ENCODE data around the gene GBX2.

Gene GBX2

GRCh38 chr2:236177967-236178889, 10.0 kb upstream of the GBX2 start:
- Histone ChIP-seq H3K36me3 (ENCODE audit: insufficient read depth, low read length) (no peaks in the 10 kb centered on the region), H3K4me3 (ENCODE audit: low read length) (no peak overlapping the region), H3K27me3 (ENCODE audit: insufficient read depth, low read length) (no peaks in the 10 kb centered on the region), H3K9me3 (ENCODE audit: low read length) (peaks cover 10% of the 10 kb centered on the region), H2AFZ (ENCODE audit: low read depth, low read length) (no peak overlapping the region), H3K4me1 (ENCODE audit: insufficient read depth, low read length) (peaks cover 17% of the 10 kb centered on the region)

GRCh38 chr2:236177604-236177966, 9.4 kb upstream of the GBX2 start:
- H3K4me3 ChIP-seq (ENCODE audit: low read length), result no peak overlapping the region
- H3K36me3 ChIP-seq (ENCODE audit: insufficient read depth, low read length), result no peaks in the 10 kb centered on the region
- H3K4me1 ChIP-seq (ENCODE audit: insufficient read depth, low read length), result peaks cover 21% of the 10 kb centered on the region
- H3K27me3 ChIP-seq (ENCODE audit: insufficient read depth, low read length), result no peaks in the 10 kb centered on the region
- no peak overlapping the region for H2AFZ ChIP-seq (ENCODE audit: low read depth, low read length)
- H3K9me3 ChIP-seq (ENCODE audit: low read length), result peaks cover 13% of the 10 kb centered on the region

GRCh38 chr2:236176951-236177350, 8.8 kb upstream of the GBX2 start:
- peaks cover 27% of the 10 kb centered on the region for H3K4me1 ChIP-seq (ENCODE audit: insufficient read depth, low read length)
- peaks cover 13% of the 10 kb centered on the region for H3K9me3 ChIP-seq (ENCODE audit: low read length)
- no peaks in the 10 kb centered on the region for H3K36me3 ChIP-seq (ENCODE audit: insufficient read depth, low read length)
- no peak overlapping the region for H3K4me3 ChIP-seq (ENCODE audit: low read length)
- no peak overlapping the region for H2AFZ ChIP-seq (ENCODE audit: low read depth, low read length)
- H3K27me3 ChIP-seq (ENCODE audit: insufficient read depth, low read length), result no peaks in the 10 kb centered on the region

- no peak overlapping the region for H2AFZ ChIP-seq (ENCODE audit: low read depth, low read length)
- no peaks in the 10 kb centered on the region for H3K36me3 ChIP-seq (ENCODE audit: insufficient read depth, low read length)
- H3K27me3 ChIP-seq (ENCODE audit: insufficient read depth, low read length), result no peaks in the 10 kb centered on the region
- no peak overlapping the region for H3K4me3 ChIP-seq (ENCODE audit: low read length)
- H3K9me3 ChIP-seq (ENCODE audit: low read length), result peaks cover 13% of the 10 kb centered on the region
- peaks cover 32% of the 10 kb centered on the region for H3K4me1 ChIP-seq (ENCODE audit: insufficient read depth, low read length)
These were observed 8.2 kb upstream of the GBX2 start for GRCh38 chr2:236176417-236176816.

- H3K9me3 ChIP-seq (ENCODE audit: low read length), result peaks cover 13% of the 10 kb centered on the region
- no peaks in the 10 kb centered on the region for H3K36me3 ChIP-seq (ENCODE audit: insufficient read depth, low read length)
- no peaks in the 10 kb centered on the region for H3K27me3 ChIP-seq (ENCODE audit: insufficient read depth, low read length)
- peaks cover 39% of the 10 kb centered on the region for H3K4me1 ChIP-seq (ENCODE audit: insufficient read depth, low read length)
- H3K4me3 ChIP-seq (ENCODE audit: low read length), result no peak overlapping the region
- H2AFZ ChIP-seq (ENCODE audit: low read depth, low read length), result no peak overlapping the region
These were observed 7.5 kb upstream of the GBX2 start for GRCh38 chr2:236175548-236176150.

GRCh38 chr2:236173729-236174607, 5.8 kb upstream of the GBX2 start:
- no peaks in the 10 kb centered on the region for H3K36me3 ChIP-seq (ENCODE audit: insufficient read depth, low read length)
- H2AFZ ChIP-seq (ENCODE audit: low read depth, low read length), result no peak overlapping the region
- H3K9me3 ChIP-seq (ENCODE audit: low read length), result peaks cover 8% of the 10 kb centered on the region
- H3K27me3 ChIP-seq (ENCODE audit: insufficient read depth, low read length), result no peaks in the 10 kb centered on the region
- H3K4me1 ChIP-seq (ENCODE audit: insufficient read depth, low read length), result peaks cover 56% of the 10 kb centered on the region
- no peak overlapping the region for H3K4me3 ChIP-seq (ENCODE audit: low read length)

- Histone ChIP-seq H3K4me3 (ENCODE audit: low read length) (no peak overlapping the region), H3K27me3 (ENCODE audit: insufficient read depth, low read length) (no peaks in the 10 kb centered on the region), H3K4me1 (ENCODE audit: insufficient read depth, low read length) (peaks cover 58% of the 10 kb centered on the region), H3K36me3 (ENCODE audit: insufficient read depth, low read length) (no peaks in the 10 kb centered on the region), H3K9me3 (ENCODE audit: low read length) (peaks cover 8% of the 10 kb centered on the region), H2AFZ (ENCODE audit: low read depth, low read length) (no peak overlapping the region)
These were observed 5.0 kb upstream of the GBX2 start for GRCh38 chr2:236173036-236173728.

GRCh38 chr2:236172255-236173035, 4.3 kb upstream of the GBX2 start:
- no peak overlapping the region for H2AFZ ChIP-seq (ENCODE audit: low read depth, low read length)
- peaks cover 8% of the 10 kb centered on the region for H3K9me3 ChIP-seq (ENCODE audit: low read length)
- no peaks in the 10 kb centered on the region for H3K27me3 ChIP-seq (ENCODE audit: insufficient read depth, low read length)
- no peak overlapping the region for H3K4me3 ChIP-seq (ENCODE audit: low read length)
- H3K4me1 ChIP-seq (ENCODE audit: insufficient read depth, low read length), result peaks cover 58% of the 10 kb centered on the region
- H3K36me3 ChIP-seq (ENCODE audit: insufficient read depth, low read length), result no peaks in the 10 kb centered on the region

GRCh38 chr2:236171680-236172254, 3.6 kb upstream of the GBX2 start:
- H3K4me3 ChIP-seq (ENCODE audit: low read length), result peak overlapping the region; percentile 22
- H3K36me3 ChIP-seq (ENCODE audit: insufficient read depth, low read length), result no peaks in the 10 kb centered on the region
- no peaks in the 10 kb centered on the region for H3K27me3 ChIP-seq (ENCODE audit: insufficient read depth, low read length)
- H3K4me1 ChIP-seq (ENCODE audit: insufficient read depth, low read length), result peaks cover 58% of the 10 kb centered on the region
- H2AFZ ChIP-seq (ENCODE audit: low read depth, low read length), result no peak overlapping the region
- H3K9me3 ChIP-seq (ENCODE audit: low read length), result peaks cover 8% of the 10 kb centered on the region

GRCh38 chr2:236171181-236171679, 3.0 kb upstream of the GBX2 start:
- Histone ChIP-seq H2AFZ (ENCODE audit: low read depth, low read length) (no peak overlapping the region), H3K4me3 (ENCODE audit: low read length) (peak overlapping the region; percentile 22), H3K36me3 (ENCODE audit: insufficient read depth, low read length) (no peaks in the 10 kb centered on the region), H3K4me1 (ENCODE audit: insufficient read depth, low read length) (peaks cover 58% of the 10 kb centered on the region), H3K27me3 (ENCODE audit: insufficient read depth, low read length) (no peaks in the 10 kb centered on the region), H3K9me3 (ENCODE audit: low read length) (peaks cover 8% of the 10 kb centered on the region)

GRCh38 chr2:236170590-236171165, 2.5 kb upstream of the GBX2 start:
- Histone ChIP-seq H3K27me3 (ENCODE audit: insufficient read depth, low read length) (no peaks in the 10 kb centered on the region), H3K4me3 (ENCODE audit: low read length) (no peak overlapping the region), H3K9me3 (ENCODE audit: low read length) (peaks cover 8% of the 10 kb centered on the region), H2AFZ (ENCODE audit: low read depth, low read length) (no peak overlapping the region), H3K4me1 (ENCODE audit: insufficient read depth, low read length) (peaks cover 59% of the 10 kb centered on the region), H3K36me3 (ENCODE audit: insufficient read depth, low read length) (peaks cover 4% of the 10 kb centered on the region)

All from neuron (in vitro differentiated cells).